Measurements from ENCODE around the gene SLC13A3.
A peak's percentile ranks its signal among the peaks of the same experiment; 100 is the strongest.

Gene SLC13A3

DNA sequence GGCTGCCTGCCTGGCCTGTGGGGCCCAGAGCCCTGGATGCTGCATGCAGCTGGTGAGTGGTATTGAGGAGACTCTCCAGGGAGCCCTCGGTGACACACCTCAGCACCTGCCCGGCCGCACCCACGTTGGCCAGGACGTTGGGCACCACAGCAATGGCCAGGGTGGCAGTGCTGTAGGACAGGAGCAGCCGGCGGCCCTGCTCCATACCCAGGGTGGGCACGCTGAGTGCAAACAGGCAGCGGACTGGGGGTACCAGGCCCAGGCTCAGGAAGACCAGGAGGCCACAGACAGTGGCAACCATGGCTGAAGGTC is 105.5 kb downstream of the SLC13A3 start:
- H3K9ac ChIP-seq = peak overlapping the region; percentile 72
- peak overlapping the region; percentile 91 for H3K27ac ChIP-seq
- H3K4me1 ChIP-seq = peaks cover 80% of the 10 kb centered on the region
- no peak for TF ChIP-seq Cebpa-rat (IDR thresholded peaks at IDR 0.05)
- H3K4me2 ChIP-seq = peak overlapping the region; percentile 93
- H3K9me3 ChIP-seq = no peaks in the 10 kb centered on the region
- no peaks in the 10 kb centered on the region for H4K20me1 ChIP-seq
- 0 out of 2 replicates have a peak overlapping the region, but pooled peaks have one; percentile 46 for H3K4me3 ChIP-seq
- no peaks in the 10 kb centered on the region for H3K36me3 ChIP-seq
- H3K27me3 ChIP-seq = peaks cover 13% of the 10 kb centered on the region

DNA sequence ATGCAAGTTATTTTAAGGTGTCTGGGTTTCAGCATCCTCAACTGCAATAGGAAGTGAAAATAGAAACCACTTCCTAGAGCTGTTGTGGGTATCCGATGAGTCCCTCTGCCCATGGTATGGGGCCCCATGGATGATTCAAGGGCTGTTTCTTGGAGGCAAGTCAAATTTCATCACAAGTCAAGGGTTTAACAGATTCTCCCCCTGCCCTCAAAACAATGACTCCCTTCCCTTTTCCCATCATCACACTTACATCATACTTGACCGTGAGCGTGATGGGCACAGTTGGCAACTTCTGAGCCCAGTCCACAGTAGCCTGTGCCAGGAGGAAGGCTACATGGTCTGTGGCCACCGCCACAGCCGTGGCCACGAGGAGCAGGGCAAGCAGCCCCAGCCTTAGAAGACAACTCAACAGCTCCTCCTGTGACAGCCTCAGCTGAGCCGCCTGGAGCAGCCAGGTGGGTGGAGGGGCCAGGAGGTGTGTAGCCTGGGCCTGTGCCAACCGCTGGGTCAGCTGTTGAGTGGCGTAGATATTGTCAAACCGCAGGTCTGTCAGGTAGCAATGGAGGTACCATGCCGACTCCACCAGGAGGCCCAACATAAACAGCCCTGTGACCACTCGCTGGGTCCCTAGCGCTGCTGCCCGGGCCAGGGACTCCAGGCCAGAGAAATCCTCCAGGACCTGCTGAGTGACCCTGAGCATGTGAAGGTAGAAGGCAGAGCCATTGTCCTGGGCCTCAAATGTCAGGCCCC is 106.0 kb downstream of the SLC13A3 start:
- Histone ChIP-seq H3K4me1 (peaks cover 75% of the 10 kb centered on the region), H3K9me3 (no peaks in the 10 kb centered on the region), H3K36me3 (no peaks in the 10 kb centered on the region), H3K4me2 (peak overlapping the region; percentile 93), H4K20me1 (no peaks in the 10 kb centered on the region), H3K9ac (peak overlapping the region; percentile 72), H3K4me3 (peak overlapping the region; percentile 46), H3K27me3 (peaks cover 13% of the 10 kb centered on the region), H3K27ac (peak overlapping the region; percentile 91)
- peak; percentile 77 for TF ChIP-seq Cebpa-rat (IDR thresholded peaks at IDR 0.05)

- Histone ChIP-seq H3K4me1 (peaks cover 68% of the 10 kb centered on the region), H4K20me1 (no peaks in the 10 kb centered on the region), H3K4me3 (no peak overlapping the region), H3K4me2 (peak overlapping the region; percentile 93), H3K27ac (peak overlapping the region; percentile 91), H3K36me3 (no peaks in the 10 kb centered on the region), H3K9ac (no peak overlapping the region), H3K9me3 (no peaks in the 10 kb centered on the region), H3K27me3 (peaks cover 13% of the 10 kb centered on the region)
- TF ChIP-seq Cebpa-rat (IDR thresholded peaks at IDR 0.05) = no peak
These were observed 106.7 kb downstream of the SLC13A3 start for GRCh38 chr20:46544576-46544975.

DNA sequence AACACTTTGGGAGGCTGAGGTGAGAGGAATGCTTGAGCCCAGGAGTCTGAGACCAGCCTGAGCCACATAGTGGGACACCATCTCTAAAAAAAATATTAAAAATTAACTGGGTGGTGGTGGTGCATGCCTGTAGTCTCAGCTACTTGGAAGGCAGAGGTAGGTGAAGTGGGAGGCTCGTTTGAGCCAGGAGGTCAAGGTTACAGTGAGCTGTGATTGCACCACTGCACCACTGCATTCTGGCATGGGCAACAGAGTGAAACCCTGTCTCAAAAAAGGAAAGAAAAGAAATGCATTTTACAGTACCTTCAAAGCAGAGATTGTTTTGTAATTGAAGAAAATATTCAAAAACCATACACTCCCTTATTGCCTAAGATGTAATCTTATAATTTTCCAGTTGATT is 107.3 kb downstream of the SLC13A3 start:
- H3K9ac ChIP-seq = no peak overlapping the region
- TF ChIP-seq Cebpa-rat (IDR thresholded peaks at IDR 0.05) = no peak
- no peaks in the 10 kb centered on the region for H4K20me1 ChIP-seq
- H3K4me2 ChIP-seq = peak overlapping the region; percentile 93
- peak overlapping the region; percentile 91; the same call in 1 of the 2 replicates for H3K27ac ChIP-seq
- no peaks in the 10 kb centered on the region for H3K36me3 ChIP-seq
- H3K9me3 ChIP-seq = no peaks in the 10 kb centered on the region
- H3K4me1 ChIP-seq = peaks cover 63% of the 10 kb centered on the region
- peaks cover 13% of the 10 kb centered on the region for H3K27me3 ChIP-seq
- no peak overlapping the region for H3K4me3 ChIP-seq

GRCh38 chr20:46543033-46543432 is 108.2 kb downstream of the SLC13A3 start:
- Histone ChIP-seq H3K4me1 (peaks cover 62% of the 10 kb centered on the region), H3K27ac (no peak overlapping the region), H3K36me3 (no peaks in the 10 kb centered on the region), H3K27me3 (peaks cover 13% of the 10 kb centered on the region), H3K4me3 (no peak overlapping the region), H3K4me2 (peak overlapping the region; percentile 93), H3K9me3 (no peaks in the 10 kb centered on the region), H4K20me1 (no peaks in the 10 kb centered on the region), H3K9ac (no peak overlapping the region)
- no peak for TF ChIP-seq Cebpa-rat (IDR thresholded peaks at IDR 0.05)

DNA sequence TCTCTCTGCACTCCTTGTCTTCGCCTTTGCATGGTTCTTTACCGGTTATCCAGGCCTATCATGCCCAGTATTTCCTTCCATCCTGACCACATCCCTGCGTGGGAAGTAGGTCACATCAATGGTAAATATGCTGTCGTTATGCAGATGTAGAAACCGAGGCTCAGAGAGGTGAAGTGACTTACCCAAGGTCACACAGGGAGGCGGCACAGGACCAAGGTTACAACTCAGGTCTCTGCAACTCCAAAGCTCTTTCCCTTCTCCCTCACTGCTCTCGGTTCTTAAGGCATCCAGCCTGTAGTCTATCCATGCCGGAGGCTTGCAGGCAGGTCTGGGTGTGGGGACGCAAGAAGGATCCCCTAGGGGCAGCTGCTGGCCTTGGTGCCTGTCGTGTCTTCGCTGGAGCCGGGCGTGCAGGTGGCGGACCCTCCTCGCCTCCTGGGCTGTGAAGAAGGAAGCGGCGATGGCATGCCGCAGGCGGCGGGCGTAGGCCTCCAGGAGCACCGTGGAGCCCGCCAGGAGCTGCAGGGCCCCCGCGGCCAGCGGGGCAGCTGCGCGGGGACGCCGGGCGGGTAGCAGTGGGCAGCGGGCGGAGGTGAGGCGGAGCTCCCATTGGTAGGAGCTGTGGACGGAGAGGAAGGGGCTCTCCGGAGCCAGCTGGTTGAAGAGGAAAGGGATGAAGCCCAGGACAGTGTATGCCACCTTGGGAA is 109.9 kb downstream of the SLC13A3 start:
- Histone ChIP-seq H3K27ac (no peak overlapping the region), H3K9me3 (no peaks in the 10 kb centered on the region), H3K4me1 (peaks cover 45% of the 10 kb centered on the region), H4K20me1 (no peaks in the 10 kb centered on the region), H3K4me2 (peak overlapping the region; percentile 24; the same call in 1 of the 2 replicates), H3K4me3 (no peak overlapping the region), H3K9ac (no peak overlapping the region), H3K27me3 (peaks cover 13% of the 10 kb centered on the region), H3K36me3 (no peaks in the 10 kb centered on the region)
- no peak for TF ChIP-seq Cebpa-rat (IDR thresholded peaks at IDR 0.05)

DNA sequence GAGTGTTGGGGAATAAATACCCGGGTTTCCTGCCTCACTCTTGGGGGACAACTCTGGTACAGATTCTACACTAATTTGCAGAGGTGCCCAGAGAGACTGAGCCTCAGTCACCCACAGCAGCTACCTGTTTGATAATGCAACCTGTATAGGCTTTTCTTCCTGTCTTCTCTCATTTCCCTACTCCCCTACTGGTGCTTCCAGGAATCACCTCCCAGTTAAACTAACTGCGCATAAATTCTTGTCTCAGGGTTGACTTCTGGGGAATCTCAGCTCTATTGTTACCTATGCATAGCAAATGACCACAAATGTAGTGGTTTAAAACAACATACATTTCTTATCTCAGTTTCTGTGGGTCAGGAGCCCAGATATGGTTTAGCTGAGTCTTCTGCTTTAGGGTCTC is 112.1 kb downstream of the SLC13A3 start:
- Histone ChIP-seq H3K4me1 (peaks cover 23% of the 10 kb centered on the region), H3K27me3 (peaks cover 13% of the 10 kb centered on the region), H3K9me3 (0 out of 2 replicates have a peak, but pooled peaks cover 6% of the 10 kb centered on the region), H3K9ac (no peak overlapping the region), H4K20me1 (no peaks in the 10 kb centered on the region), H3K4me3 (no peak overlapping the region), H3K27ac (no peak overlapping the region), H3K36me3 (no peaks in the 10 kb centered on the region), H3K4me2 (no peak overlapping the region)
- TF ChIP-seq Cebpa-rat (IDR thresholded peaks at IDR 0.05) = no peak

GRCh38 chr20:46530640-46531039 is 120.6 kb downstream of the SLC13A3 start:
- Histone ChIP-seq H3K27me3 (no peaks in the 10 kb centered on the region), H4K20me1 (no peaks in the 10 kb centered on the region), H3K4me3 (no peak overlapping the region), H3K9me3 (0 out of 2 replicates have a peak, but pooled peaks cover 7% of the 10 kb centered on the region), H3K9ac (no peak overlapping the region), H3K27ac (no peak overlapping the region), H3K4me1 (no peaks in the 10 kb centered on the region), H3K4me2 (no peak overlapping the region), H3K36me3 (no peaks in the 10 kb centered on the region)
- no peak for TF ChIP-seq Cebpa-rat (IDR thresholded peaks at IDR 0.05)

DNA sequence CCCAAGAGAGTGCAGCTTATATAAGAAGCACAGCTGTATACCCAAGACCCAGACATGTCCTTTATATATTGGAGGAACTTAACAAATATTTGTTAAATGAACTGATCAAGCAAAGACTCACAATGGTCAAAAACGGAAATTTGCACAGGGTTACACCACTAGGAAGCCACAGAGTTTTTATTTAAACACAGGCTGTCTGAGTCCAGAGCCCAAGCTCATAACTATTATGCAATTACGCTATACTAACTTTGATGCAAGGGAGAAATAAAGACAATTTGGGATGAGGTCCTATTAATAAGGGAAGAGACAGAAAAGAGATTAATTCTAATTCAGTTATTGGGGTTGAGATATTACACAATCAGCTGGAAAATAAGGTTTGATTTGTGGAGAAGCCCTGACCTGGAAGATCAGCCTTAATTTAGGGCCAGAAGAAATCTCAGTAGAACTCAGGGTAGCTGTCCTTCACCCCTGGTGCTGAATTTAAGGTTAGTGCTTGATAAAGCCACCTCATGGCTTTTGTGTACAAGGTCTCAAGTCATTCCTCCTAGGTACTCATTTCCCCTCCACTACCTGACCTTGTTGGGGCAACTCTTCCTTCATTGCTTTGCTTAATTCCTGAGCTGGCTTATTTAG is 127.4 kb downstream of the SLC13A3 start:
- H3K27ac ChIP-seq = no peak overlapping the region
- no peaks in the 10 kb centered on the region for H3K4me1 ChIP-seq
- TF ChIP-seq Cebpa-rat (IDR thresholded peaks at IDR 0.05) = no peak
- H3K27me3 ChIP-seq = no peaks in the 10 kb centered on the region
- H4K20me1 ChIP-seq = no peaks in the 10 kb centered on the region
- H3K4me2 ChIP-seq = no peak overlapping the region
- no peak overlapping the region for H3K4me3 ChIP-seq
- no peaks in the 10 kb centered on the region for H3K36me3 ChIP-seq
- H3K9ac ChIP-seq = no peak overlapping the region
- no peaks in the 10 kb centered on the region for H3K9me3 ChIP-seq

DNA sequence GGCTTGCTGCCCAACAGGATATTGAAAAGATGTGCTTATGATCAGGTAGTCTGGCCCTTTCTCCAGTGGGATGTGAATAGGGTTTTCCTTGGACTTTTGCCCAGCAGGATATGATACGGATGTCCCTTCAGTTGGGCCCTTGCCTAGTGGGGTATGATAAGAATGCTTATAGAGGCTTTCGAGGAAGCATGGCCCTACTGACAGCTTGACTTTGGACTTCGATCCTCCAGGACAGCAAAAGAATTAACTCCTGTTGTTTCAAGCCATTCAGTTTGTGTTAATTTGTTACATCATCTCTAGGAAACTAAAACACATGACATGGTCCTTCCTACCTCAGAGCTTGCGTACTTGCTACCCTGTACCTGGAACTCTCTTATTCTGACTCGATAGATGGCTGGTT is 128.2 kb downstream of the SLC13A3 start:
- Histone ChIP-seq H3K27me3 (no peaks in the 10 kb centered on the region), H3K4me3 (no peak overlapping the region), H3K9me3 (no peaks in the 10 kb centered on the region), H3K4me2 (no peak overlapping the region), H4K20me1 (no peaks in the 10 kb centered on the region), H3K4me1 (no peaks in the 10 kb centered on the region), H3K9ac (no peak overlapping the region), H3K27ac (no peak overlapping the region), H3K36me3 (no peaks in the 10 kb centered on the region)
- TF ChIP-seq Cebpa-rat (IDR thresholded peaks at IDR 0.05) = no peak
